Colonic mucosa (tissue), 4 donors: ENCODE data around the gene CRYBG1. TPM values are rescaled to one million over a fixed set of nuclear protein-coding genes. Genes with fewer than 3 reads are reported as not detected.
A peak's percentile ranks its signal among the peaks of the same experiment; 100 is the strongest.

Experiments used
- DNase-seq: peaks from one replicate; pipeline ENCODE4 v3.0.0-alpha.2; 2020
- H3K27ac ChIP-seq: fragments of 200-600 bp; one replicate; pipeline ENCODE4 v1.8.0; 2021
- H3K27me3 ChIP-seq: fragments of 200-600 bp; one replicate; pipeline ENCODE4 v1.8.0; 2021
- H3K36me3 ChIP-seq: fragments of 200-600 bp; one replicate; pipeline ENCODE4 v1.8.0; 2021
- H3K4me1 ChIP-seq: fragments of 200-600 bp; one replicate; pipeline ENCODE4 v1.8.0; 2021; ENCODE audit warnings: mild to moderate bottlenecking
- H3K4me3 ChIP-seq: fragments of 200-600 bp; one replicate; pipeline ENCODE4 v1.8.0; 2021
- H3K9ac ChIP-seq, 2 donors: one replicate each; pipeline ENCODE4 v1.7.0; 2013; ENCODE audit warnings: control low read depth in 2 of 2, low read depth in 2 of 2, low read length in 2 of 2
- H3K9me3 ChIP-seq: fragments of 200-600 bp; one replicate; pipeline ENCODE4 v1.8.0; 2021
- CTCF ChIP-seq: fragments of 200-600 bp; IDR thresholded peaks from one replicate; pipeline ENCODE4 v1.8.0; 2022; ENCODE audit warnings: antibody characterized with exemption, mild to moderate bottlenecking
- intact Hi-C: fragments of 100-400 bp; cut with DNase I; formaldehyde crosslinking; loops from one replicate; pipeline ENCODE4 v1.14.1; 2022
- total RNA-seq, 2 donors: library from RNA; stranded (reverse); fragmentation: NEBNext Ultra II Directional in 1 of 2; extraction: Animal tissue kit (Norgen Biotek cat#: 25700) in 1 of 2; gene quantifications; one replicate each; pipeline ENCODE4 v1.2.1, GENCODE V29; 2021
- donor health status: healthy.
- donor health status: DM: no; HTN: no; CAD: no.
- donor health status: DM: no; HTN: no; CAD: no.

Gene CRYBG1
- 100 to 1,000 TPM in 1 of 2 donors, 10 to 100 TPM in 1; 80.5 to 102 TPM for total RNA-seq

- no peak within 1 kb of the TSS for H3K27ac ChIP-seq
- H3K4me3 ChIP-seq = peak within 1 kb of the TSS; percentile 61
- H3K36me3 ChIP-seq = no peaks in the 10 kb centered on the region
- H3K27me3 ChIP-seq = no peaks in the 10 kb centered on the region
- intact Hi-C loops = no loop called here
- TF ChIP-seq CTCF = peak; percentile 96
- no peaks in the 10 kb centered on the region for H3K9me3 ChIP-seq
- peak within 1 kb of the TSS; percentile 66 to 79 for H3K9ac ChIP-seq
- no peaks in the 10 kb centered on the region for H3K4me1 ChIP-seq
- peak; percentile 88 for DNase-seq
These were observed at the start of gene CRYBG1 for GRCh38 chr6:106360410-106360988. Gene CRYBG1, plus strand, starts transcription at chr6:106360717. Its CDS starts 192 bp downstream, at chr6:106360909.

GRCh38 chr6:106315765-106316374 is 44.6 kb upstream of the CRYBG1 start:
- Histone ChIP-seq H3K36me3 (no peaks in the 10 kb centered on the region), H3K4me1 (no peaks in the 10 kb centered on the region), H3K9me3 (no peaks in the 10 kb centered on the region), H3K27ac (no peak overlapping the region), H3K4me3 (no peak overlapping the region), H3K27me3 (no peaks in the 10 kb centered on the region), H3K9ac (no peak overlapping the region)
- intact Hi-C loops = no loop called here
- TF ChIP-seq CTCF = no peak
- DNase-seq = no peak

DNA sequence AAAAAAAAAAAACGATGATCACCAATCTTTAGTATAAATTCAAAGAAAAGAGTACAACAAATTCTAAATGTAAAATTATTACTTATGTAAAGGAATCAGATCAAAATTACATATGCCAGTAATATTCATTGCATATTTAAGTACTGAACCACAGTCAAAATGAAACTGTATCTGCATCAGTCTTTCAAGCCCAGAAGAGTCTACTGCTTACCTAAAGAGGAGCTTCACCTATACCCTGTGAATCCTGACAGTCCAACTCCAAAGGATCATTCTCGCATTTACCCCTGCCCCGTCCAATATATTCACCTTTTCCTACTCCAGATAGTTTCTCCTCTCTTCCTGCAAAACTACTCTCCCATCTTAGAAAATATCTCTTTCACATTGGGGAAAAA is 44.1 kb upstream of the CRYBG1 start:
- H3K4me3 ChIP-seq = no peak overlapping the region
- H3K36me3 ChIP-seq = no peaks in the 10 kb centered on the region
- no peaks in the 10 kb centered on the region for H3K9me3 ChIP-seq
- no peak for DNase-seq
- H3K4me1 ChIP-seq = no peaks in the 10 kb centered on the region
- H3K27ac ChIP-seq = no peak overlapping the region
- intact Hi-C loops = no loop called here
- no peak for TF ChIP-seq CTCF
- no peaks in the 10 kb centered on the region for H3K27me3 ChIP-seq
- no peak overlapping the region for H3K9ac ChIP-seq

- no peak for TF ChIP-seq CTCF
- Histone ChIP-seq H3K27me3 (no peaks in the 10 kb centered on the region), H3K9me3 (no peaks in the 10 kb centered on the region), H3K9ac (no peak overlapping the region), H3K4me3 (no peak overlapping the region), H3K4me1 (no peaks in the 10 kb centered on the region), H3K27ac (no peak overlapping the region), H3K36me3 (no peaks in the 10 kb centered on the region)
- DNase-seq = no peak
- intact Hi-C loops = no loop called here
These were observed 42.5 kb upstream of the CRYBG1 start for GRCh38 chr6:106318061-106318460.

DNA sequence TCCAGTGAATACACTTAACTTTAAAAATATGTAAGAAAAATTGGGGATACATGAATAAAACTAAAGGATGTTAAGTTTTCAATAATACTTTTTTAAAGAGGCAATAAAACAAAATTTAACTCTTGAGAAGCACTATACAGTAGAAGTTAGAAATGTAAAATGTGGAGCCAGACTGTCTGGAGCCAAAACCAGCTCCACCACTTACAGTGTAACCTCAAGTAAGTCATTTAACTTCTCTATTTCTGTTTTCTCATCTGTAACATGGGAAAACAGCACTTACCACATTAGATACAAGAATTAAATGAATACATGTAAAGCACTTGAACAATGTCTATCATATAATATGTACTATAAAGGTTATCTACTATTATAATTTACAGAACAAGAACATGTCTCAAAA is 41.7 kb upstream of the CRYBG1 start:
- Histone ChIP-seq H3K27me3 (no peaks in the 10 kb centered on the region), H3K27ac (no peak overlapping the region), H3K4me1 (peaks cover 1% of the 10 kb centered on the region), H3K36me3 (no peaks in the 10 kb centered on the region), H3K9me3 (no peaks in the 10 kb centered on the region), H3K4me3 (no peak overlapping the region), H3K9ac (no peak overlapping the region)
- DNase-seq = no peak
- intact Hi-C loops = no loop called here
- no peak for TF ChIP-seq CTCF
